PC-9 (cell line): ENCODE results near the gene BCL2L1. TPM values are rescaled to one million over a fixed set of nuclear protein-coding genes. Genes with fewer than 3 reads are reported as not detected.

Experiments
- BruUV-seq: library from RNA; stranded (reverse); fragments of 400-500 nt; replicated peaks from 2 replicates; lab custom pipeline; 2021; lab: Mats Ljungman, UMichigan
- CTCF ChIA-PET: fragments of 300-600 bp; sonication (Branson Sonifier 250); formaldehyde crosslinking; loops from one replicate; lab custom pipeline; 2022; ENCODE audit warnings: antibody characterized with exemption; lab: Charles Lee
- POLR2A ChIA-PET: fragments of 300-600 bp; sonication (Branson Sonifier 250); formaldehyde crosslinking; loops from one replicate; lab custom pipeline; 2022; ENCODE audit warnings: antibody characterized with exemption; ENCODE audit not compliant: unreplicated experiment; lab: Charles Lee
- DNase-seq, 2 experiments: peaks; one replicate each; pipeline versions ENCODE4 v3.0.0 to v3.0.0-alpha.2; 2015 to 2022; ENCODE audit warnings: mixed read lengths in 1 of 2
- H2AFZ ChIP-seq: fragments of 200-600 bp; sonication (generic); 2 replicates; pipeline ENCODE4 v1.8.1; 2017; ENCODE audit warnings: antibody characterized with exemption
- H3F3A ChIP-seq: fragments of 200-600 bp; sonication (generic); 2 replicates; pipeline ENCODE4 v1.8.1; 2017; ENCODE audit warnings: antibody characterized with exemption, mild to moderate bottlenecking, low read depth; ENCODE audit not compliant: insufficient read depth
- H3K27ac ChIP-seq: fragments of 200-600 bp; sonication (generic); 2 replicates; pipeline ENCODE4 v1.6.1; 2016; ENCODE audit warnings: mixed run types
- H3K27me3 ChIP-seq: fragments of 200-600 bp; sonication (generic); 2 replicates; pipeline ENCODE4 v1.6.1; 2016; ENCODE audit warnings: low read depth, mixed run types; ENCODE audit not compliant: insufficient read depth
- H3K36me3 ChIP-seq: fragments of 200-600 bp; sonication (generic); 2 replicates; pipeline ENCODE4 v1.6.1; 2016; ENCODE audit warnings: low read depth, mixed run types
- H3K4me1 ChIP-seq: fragments of 200-600 bp; sonication (generic); replicated peaks from 2 replicates; pipeline ENCODE4 v1.6.1; 2016; ENCODE audit warnings: mixed run types; ENCODE audit not compliant: insufficient read depth
- H3K4me2 ChIP-seq: fragments of 200-600 bp; sonication (generic); 2 replicates; pipeline ENCODE4 v1.6.1; 2017; ENCODE audit warnings: mixed run types
- H3K4me3 ChIP-seq: fragments of 200-600 bp; sonication (generic); 2 replicates; pipeline ENCODE4 v1.6.1; 2016; ENCODE audit warnings: mixed run types
- H3K79me2 ChIP-seq: fragments of 200-600 bp; sonication (generic); 2 replicates; pipeline ENCODE4 v1.6.1; 2017; ENCODE audit warnings: low read depth, mixed run types
- H3K9me2 ChIP-seq: fragments of 200-600 bp; sonication (generic); 2 replicates; pipeline ENCODE4 v1.8.1; 2017; ENCODE audit warnings: mild to moderate bottlenecking; ENCODE audit not compliant: insufficient read depth
- H3K9me3 ChIP-seq: fragments of 200-600 bp; sonication (generic); 2 replicates; pipeline ENCODE4 v1.8.1; 2016; ENCODE audit warnings: low read depth; ENCODE audit not compliant: insufficient read depth
- H4K20me1 ChIP-seq: fragments of 200-600 bp; sonication (generic); 2 replicates; pipeline ENCODE4 v1.8.1; 2017; ENCODE audit not compliant: insufficient read depth
- EZH2 ChIP-seq: fragments of 200-600 bp; sonication (generic); IDR thresholded peaks from 2 replicates; pipeline ENCODE4 v1.8.0; 2017; ENCODE audit warnings: antibody characterized with exemption, low read depth
- intact Hi-C: fragments of 100-400 bp; cut with micrococcal nuclease; formaldehyde crosslinking; loops from one replicate; pipeline ENCODE4 v1.10.0; 2022; ENCODE audit not compliant: unreplicated experiment
- total RNA-seq: library from RNA; stranded (reverse); gene quantifications from 2 replicates; pipeline ENCODE4 v1.2.3, GENCODE V29; 2021
- TF ChIP-seq, protein P1 (sequence below): fragments of 200-600 bp; sonication (generic); conservative IDR thresholded peaks from 2 replicates; pipeline ENCODE4 v1.6.1; 2017; ENCODE audit warnings: mixed run types, antibody characterized with exemption, mild to moderate bottlenecking, moderate library complexity

BCL2L1 gene
- total RNA-seq, 1 experiment from 2014 or later = 125 TPM

DNA sequence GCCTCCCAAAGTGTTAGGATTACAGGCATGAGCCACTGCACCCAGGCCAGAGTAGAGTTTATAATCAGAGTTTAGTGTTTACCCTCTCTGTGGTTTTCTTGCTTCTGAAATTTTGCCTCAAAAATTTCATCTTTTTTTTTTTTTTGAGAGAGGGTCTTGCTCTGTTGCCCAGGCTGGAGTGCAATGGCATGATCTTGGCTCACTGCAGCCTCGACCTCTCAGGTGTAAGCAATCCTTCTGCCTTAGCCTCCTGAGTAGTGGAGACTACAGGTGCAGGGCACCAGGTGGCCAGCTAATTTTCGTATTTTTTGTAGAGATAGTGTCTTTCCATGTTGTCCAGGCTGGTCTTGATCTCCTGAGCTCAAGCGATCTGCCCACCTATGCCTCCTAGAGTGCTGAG, 45.1 kb upstream of the BCL2L1 start:
- intact Hi-C loops = no loop called here
- Histone ChIP-seq H3K4me3 (no peak overlapping the region), H4K20me1 (no peaks in the 10 kb centered on the region; the same call in 1 of the 2 replicates), H3K27ac (no peak overlapping the region), H3K27me3 (no peaks in the 10 kb centered on the region), H3K9me3 (no peaks in the 10 kb centered on the region), H2AFZ (no peak overlapping the region), H3K4me1 (no peaks in the 10 kb centered on the region), H3K36me3 (peaks cover 38% of the 10 kb centered on the region), H3F3A (peaks cover 11% of the 10 kb centered on the region; the same call in 1 of the 2 replicates), H3K9me2 (no peaks in the 10 kb centered on the region), H3K4me2 (no peak overlapping the region), H3K79me2 (peaks cover 18% of the 10 kb centered on the region)
- BruUV-seq = no TSS peak
- POLR2A ChIA-PET = no interaction called here
- TF ChIP-seq EZH2 = no peak
- TF ChIP-seq, protein P1, sequence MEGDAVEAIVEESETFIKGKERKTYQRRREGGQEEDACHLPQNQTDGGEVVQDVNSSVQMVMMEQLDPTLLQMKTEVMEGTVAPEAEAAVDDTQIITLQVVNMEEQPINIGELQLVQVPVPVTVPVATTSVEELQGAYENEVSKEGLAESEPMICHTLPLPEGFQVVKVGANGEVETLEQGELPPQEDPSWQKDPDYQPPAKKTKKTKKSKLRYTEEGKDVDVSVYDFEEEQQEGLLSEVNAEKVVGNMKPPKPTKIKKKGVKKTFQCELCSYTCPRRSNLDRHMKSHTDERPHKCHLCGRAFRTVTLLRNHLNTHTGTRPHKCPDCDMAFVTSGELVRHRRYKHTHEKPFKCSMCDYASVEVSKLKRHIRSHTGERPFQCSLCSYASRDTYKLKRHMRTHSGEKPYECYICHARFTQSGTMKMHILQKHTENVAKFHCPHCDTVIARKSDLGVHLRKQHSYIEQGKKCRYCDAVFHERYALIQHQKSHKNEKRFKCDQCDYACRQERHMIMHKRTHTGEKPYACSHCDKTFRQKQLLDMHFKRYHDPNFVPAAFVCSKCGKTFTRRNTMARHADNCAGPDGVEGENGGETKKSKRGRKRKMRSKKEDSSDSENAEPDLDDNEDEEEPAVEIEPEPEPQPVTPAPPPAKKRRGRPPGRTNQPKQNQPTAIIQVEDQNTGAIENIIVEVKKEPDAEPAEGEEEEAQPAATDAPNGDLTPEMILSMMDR = no peak
- no peak for DNase-seq
- CTCF ChIA-PET = no interaction called here

DNA sequence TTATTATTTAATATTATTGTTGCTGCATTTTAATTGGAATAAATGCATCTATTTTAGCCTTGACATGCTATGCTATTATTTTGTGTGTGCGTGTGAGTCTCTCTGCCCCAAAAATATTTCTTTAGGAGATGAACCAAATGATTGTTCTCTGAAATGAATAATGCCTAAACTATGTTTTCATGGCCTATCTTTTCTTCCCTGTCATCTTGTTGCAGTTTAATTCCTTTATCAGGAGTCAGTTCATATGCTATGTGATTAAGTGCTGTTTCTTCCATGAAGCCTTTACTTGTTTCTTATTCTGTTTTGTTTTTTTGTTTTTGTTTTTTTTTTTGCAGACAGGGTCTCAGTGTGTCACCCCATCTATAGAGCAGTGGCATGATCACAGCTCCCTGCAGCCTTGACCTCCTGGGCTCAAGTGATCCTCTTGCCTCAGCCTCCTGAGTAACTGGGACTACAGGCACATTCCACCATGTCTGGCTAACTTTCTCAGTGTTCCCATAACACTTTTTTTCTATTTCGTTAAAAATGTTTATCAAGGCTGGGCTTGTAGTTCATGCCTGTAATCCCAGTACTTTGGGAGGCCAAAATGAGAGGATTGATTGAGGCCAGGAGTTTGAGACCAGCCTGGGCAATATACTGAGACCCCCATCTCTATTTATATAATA, 42.1 kb upstream of the BCL2L1 start:
- TF ChIP-seq, protein P1 = no peak
- TF ChIP-seq EZH2 = no peak
- peaks cover 19% of the 10 kb centered on the region for H3K36me3 ChIP-seq

DNA sequence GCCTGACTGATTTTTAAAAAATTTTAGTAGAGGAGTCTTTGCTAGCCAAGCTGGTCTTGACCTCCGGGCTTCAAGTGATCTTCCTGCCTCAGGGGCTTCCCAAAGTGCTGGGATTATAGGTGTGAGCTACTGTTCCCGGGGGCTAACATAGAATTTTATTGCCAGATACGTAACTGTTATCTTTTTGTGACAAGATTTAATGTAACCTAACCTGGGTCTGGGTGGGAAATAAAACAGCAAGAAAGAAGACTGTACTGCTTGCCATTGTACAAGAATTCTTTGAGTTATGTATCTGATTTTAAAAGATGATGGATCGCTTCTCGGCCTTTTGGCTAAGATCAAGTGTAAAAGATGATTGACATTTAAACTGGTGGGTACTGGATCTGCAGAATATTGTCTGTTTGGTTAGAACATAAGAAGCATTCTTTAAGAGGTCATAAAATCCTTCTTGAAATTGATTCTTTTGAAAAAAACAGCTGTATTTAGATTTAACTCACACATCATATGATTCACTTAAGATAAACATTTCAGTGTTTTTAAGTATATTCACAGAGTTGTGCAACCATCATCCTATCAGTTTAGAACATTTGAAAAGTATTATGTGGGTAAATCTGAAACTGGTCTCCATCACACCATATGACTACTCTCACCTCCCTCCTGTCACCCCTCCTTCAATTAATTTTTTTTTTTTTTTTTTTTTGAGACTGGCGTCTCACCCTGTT, 38.0 kb upstream of the BCL2L1 start:
- no peak overlapping the region for H2AFZ ChIP-seq
- DNase-seq = no peak
- POLR2A ChIA-PET = no interaction called here

More for the DNA sequence above, 42.1 kb upstream of the BCL2L1 start:
- POLR2A ChIA-PET = no interaction called here
- Histone ChIP-seq H3K9me3 (no peaks in the 10 kb centered on the region), H3K4me1 (no peaks in the 10 kb centered on the region), H2AFZ (no peak overlapping the region), H3K9me2 (no peaks in the 10 kb centered on the region), H3K27me3 (no peaks in the 10 kb centered on the region), H3K79me2 (peaks cover 42% of the 10 kb centered on the region), H3K4me3 (no peak overlapping the region), H4K20me1 (no peaks in the 10 kb centered on the region; the same call in 1 of the 2 replicates), H3K27ac (no peak overlapping the region), H3K4me2 (no peak overlapping the region), H3F3A (peaks cover 12% of the 10 kb centered on the region; the same call in 1 of the 2 replicates)
- CTCF ChIA-PET = interaction anchor here (0.7 kb wide), 1 partner anchor 12 kb away, joined by 6 read pairs; no protein-coding TSS in a partner anchor
- intact Hi-C loops = no loop called here
- no TSS peak for BruUV-seq
- DNase-seq = no peak

More for the DNA sequence above, 38.0 kb upstream of the BCL2L1 start:
- no peak for TF ChIP-seq EZH2
- TF ChIP-seq, protein P1 = no peak
- Histone ChIP-seq H3K9me2 (no peaks in the 10 kb centered on the region), H3K4me1 (no peaks in the 10 kb centered on the region), H3K27me3 (no peaks in the 10 kb centered on the region), H3F3A (peaks cover 16% of the 10 kb centered on the region; the same call in 1 of the 2 replicates), H3K4me2 (no peak overlapping the region), H3K36me3 (peaks cover 5% of the 10 kb centered on the region; the same call in 1 of the 2 replicates), H3K9me3 (no peaks in the 10 kb centered on the region), H3K27ac (no peak overlapping the region), H3K79me2 (peaks cover 68% of the 10 kb centered on the region), H4K20me1 (peaks cover 4% of the 10 kb centered on the region; the same call in 1 of the 2 replicates), H3K4me3 (no peak overlapping the region)
- TSS peak; percentile 5 for BruUV-seq
- intact Hi-C loops = no loop called here
- CTCF ChIA-PET = no interaction called here
